ENCODE data around the gene ILK.

GRCh38 chr11:6622261-6623171 is 18.9 kb downstream of the ILK start:
- TF ChIP-seq CTCF (IDR thresholded peaks at IDR 0.05) (no peak), POLR2A (IDR thresholded peaks at IDR 0.05) (no peak), EP300 (IDR thresholded peaks at IDR 0.05) (no peak)

All from tibial nerve (tissue), 4 donors.